Muscle of back (tissue), 13 donors: ENCODE results near the gene FSCB. TPM values are rescaled to one million over a fixed set of nuclear protein-coding genes. Genes with fewer than 3 reads are reported as not detected.
"Not testable (repeated sequence)": the region's sequence is repeated elsewhere in the genome, so short reads cannot be mapped to it uniquely, and the experiment has no call there.

Experiments
- DNase-seq, 3 donors: peaks; one replicate each; pipeline versions ENCODE4 v3.0.0 to v3.0.0-alpha.2; 2013
- long read RNA-seq, 9 donors: transcript quantifications; one replicate each; lab custom pipeline, GENCODE V29; 2026
- polyA plus RNA-seq, 10 donors: library from polyadenylated mRNA; unstranded; fragments of 120-200 nt; gene quantifications; one replicate each; pipeline ENCODE4 v1.2.1, GENCODE V29; 2013; ENCODE audit not compliant: insufficient read length in 10 of 10

FSCB gene, protein sequence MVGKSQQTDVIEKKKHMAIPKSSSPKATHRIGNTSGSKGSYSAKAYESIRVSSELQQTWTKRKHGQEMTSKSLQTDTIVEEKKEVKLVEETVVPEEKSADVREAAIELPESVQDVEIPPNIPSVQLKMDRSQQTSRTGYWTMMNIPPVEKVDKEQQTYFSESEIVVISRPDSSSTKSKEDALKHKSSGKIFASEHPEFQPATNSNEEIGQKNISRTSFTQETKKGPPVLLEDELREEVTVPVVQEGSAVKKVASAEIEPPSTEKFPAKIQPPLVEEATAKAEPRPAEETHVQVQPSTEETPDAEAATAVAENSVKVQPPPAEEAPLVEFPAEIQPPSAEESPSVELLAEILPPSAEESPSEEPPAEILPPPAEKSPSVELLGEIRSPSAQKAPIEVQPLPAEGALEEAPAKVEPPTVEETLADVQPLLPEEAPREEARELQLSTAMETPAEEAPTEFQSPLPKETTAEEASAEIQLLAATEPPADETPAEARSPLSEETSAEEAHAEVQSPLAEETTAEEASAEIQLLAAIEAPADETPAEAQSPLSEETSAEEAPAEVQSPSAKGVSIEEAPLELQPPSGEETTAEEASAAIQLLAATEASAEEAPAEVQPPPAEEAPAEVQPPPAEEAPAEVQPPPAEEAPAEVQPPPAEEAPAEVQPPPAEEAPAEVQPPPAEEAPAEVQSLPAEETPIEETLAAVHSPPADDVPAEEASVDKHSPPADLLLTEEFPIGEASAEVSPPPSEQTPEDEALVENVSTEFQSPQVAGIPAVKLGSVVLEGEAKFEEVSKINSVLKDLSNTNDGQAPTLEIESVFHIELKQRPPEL
- polyA plus RNA-seq = not detected
- long read RNA-seq, donor 1 = 0 reads
- long read RNA-seq, donor 2 = 0 reads
- long read RNA-seq, donor 3 = 0 reads
- long read RNA-seq, donor 4 = 0 reads
- long read RNA-seq, donor 5 = 0 reads
- long read RNA-seq, donor 6 = 0 reads
- long read RNA-seq, donor 7 = 0 reads
- long read RNA-seq, donor 8 = 0 reads
- long read RNA-seq, donor 9 = 0 reads

- no peak for DNase-seq
These were observed at the start of gene FSCB for GRCh38 chr14:44507183-44507582. FSCB (minus strand) TSS chr14:44507283; CDS start chr14:44506987, 296 bp downstream.

DNA sequence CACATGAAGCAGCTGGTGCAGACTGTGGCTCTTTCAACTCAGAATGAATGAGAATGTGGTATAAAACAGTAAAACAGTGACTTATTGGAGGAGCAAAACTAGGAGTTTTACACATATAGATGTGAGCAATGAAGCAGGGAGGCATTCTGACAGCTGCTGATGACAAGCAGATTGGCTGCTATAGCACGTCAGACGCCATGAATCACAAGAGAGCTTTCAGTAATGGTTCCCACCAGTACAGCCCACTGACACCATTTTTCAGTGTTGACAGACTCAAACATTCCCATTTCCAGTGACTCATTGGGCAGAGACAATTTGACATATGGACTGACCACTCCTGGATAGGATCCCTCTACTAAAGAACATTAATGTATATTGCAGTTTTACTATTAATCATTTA lies 24.6 kb upstream of the FSCB start:
- DNase-seq = peak in 1 of 3 donors; percentile 22

- DNase-seq = no peak
These were observed 23.4 kb upstream of the FSCB start for GRCh38 chr14:44530475-44530874.

GRCh38 chr14:44529026-44529425 lies 21.9 kb upstream of the FSCB start:
- DNase-seq = peak in 2 of 3 donors; percentile 18 to 49

GRCh38 chr14:44528180-44528579 lies 21.1 kb upstream of the FSCB start:
- no peak for DNase-seq

- no peak for DNase-seq
These were observed 18.2 kb upstream of the FSCB start for GRCh38 chr14:44525237-44525636.

DNA sequence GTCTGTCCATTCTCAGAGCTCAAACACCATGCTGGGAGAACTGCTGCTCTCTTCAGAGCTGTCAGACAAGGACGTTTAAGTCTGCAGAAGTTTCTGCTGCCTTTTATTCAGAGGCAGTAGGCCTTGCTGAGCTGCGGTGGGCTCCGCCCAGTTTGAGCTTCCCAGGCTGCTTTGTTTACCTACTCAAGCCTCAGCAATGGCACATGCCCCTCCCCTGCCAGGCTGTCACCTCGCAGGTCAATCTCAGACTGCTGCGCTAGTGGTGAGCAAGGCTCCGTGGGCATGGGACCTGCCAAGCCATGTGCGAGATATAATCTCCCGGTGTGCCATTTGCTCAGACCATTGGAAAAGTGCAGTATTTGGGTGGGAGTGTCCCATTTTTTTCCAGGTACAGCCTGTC lies 8.6 kb upstream of the FSCB start:
- DNase-seq = not testable (repeated sequence)

DNA sequence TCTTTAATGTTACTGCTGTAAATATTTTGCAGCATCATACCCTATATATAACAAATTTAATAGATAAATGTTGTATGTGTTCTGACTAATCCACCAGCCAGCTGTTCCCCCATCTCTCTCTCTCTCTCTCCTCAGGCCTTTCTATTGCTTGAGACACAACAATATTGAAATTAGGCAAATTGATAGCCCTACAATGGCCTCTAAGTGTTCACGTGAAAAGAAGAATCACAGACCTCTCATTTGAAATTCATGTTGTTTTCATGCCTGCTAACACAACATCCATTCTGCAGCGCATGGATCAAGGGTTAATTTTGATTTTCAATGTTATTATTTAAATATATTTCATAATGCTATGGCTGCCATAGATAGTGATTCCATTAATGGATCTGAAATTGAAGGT lies 1.8 kb upstream of the FSCB start:
- no peak for DNase-seq

- DNase-seq = no peak
These were observed 1.5 kb downstream of the FSCB start for GRCh38 chr14:44505588-44505987.

GRCh38 chr14:44497148-44497547 lies 9.9 kb downstream of the FSCB start:
- no peak for DNase-seq

- no peak for DNase-seq
These were observed 12.9 kb downstream of the FSCB start for GRCh38 chr14:44494137-44494536.

- DNase-seq = no peak
These were observed 16.1 kb downstream of the FSCB start for GRCh38 chr14:44490966-44491365.

DNA sequence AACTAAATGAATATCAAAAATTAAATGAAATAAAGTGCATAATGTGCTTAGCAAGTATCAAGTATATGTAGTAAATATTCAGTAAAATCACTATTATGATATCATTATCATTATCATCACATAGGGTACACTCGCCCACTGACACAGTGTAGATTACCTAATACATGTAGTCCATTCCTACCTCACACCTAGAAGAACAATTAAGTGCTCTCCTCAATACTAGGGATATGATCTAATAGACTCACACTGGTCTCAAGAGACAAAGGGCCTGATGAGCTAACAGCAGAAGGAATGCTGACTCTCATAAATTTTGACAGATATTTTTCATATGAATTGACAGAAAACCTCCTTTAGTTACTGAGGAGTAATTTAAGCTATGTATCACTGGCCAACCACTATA lies 29.1 kb downstream of the FSCB start:
- DNase-seq = no peak

DNA sequence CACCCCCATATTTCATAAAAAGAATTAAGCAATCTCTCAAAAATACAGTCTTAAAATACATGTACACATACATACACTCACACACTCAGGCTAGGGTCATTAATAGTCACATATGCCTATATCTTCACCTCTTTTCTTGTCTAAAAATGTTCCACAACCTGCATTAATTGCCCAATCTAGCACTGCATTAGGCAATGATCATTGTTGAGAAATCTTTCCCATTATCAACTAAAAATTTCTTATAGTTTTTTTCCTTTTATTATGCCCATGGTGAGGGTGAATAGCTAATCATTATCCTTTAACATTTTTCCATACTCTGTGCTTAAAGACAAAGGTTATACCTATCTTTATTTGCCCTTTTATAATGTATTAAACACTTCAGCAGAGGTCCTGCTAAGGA lies 38.3 kb downstream of the FSCB start:
- no peak for DNase-seq

DNA sequence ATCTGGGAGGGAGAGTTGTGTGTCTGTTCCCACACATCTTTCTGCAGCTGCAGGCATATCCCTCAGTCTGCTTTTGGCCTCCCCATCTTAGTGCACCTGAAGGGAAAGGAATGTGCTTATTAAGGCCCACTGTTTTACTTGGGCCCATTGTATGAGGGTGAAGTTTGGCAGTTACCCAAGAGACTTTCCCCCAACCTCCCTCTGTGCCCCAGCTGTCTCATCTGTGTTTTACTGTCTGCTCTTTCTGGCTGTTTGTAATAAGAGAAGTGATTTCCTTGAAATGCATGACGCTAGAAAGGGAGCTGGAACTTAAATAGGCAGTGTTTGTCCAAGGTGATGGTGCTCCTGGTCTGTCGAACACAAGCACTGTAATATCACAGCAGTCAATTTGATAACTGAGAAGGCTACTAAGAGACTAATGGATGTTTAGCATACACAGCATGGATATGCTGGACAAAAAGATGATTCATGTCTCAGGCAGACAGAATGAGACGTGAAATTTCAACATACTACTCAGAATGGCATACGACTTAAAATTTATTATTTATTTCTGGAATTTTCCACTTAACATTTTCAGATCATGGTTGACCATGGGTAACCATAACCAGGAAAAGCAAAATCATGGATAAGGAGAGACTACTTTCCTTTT lies 43.6 kb downstream of the FSCB start:
- DNase-seq = peak in 1 of 3 donors; percentile 47

DNA sequence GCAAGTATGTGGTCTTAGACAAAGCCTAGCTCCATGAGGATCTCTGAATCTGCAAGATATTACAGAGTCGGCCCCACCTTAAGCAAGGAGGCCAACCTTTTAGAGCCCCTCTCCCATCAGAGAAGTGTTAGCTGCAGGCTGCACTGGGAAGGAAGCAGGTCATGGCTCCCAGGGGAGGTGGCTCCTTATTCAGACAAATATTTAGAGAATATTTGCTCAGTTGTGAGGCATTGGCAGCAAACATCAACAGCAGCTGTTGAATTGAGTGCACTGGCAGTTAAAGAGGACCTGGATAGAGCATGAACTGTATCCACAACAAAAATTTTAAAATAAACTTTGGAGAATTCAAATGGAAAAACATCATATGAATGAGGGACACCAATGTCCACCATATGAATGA lies 44.7 kb downstream of the FSCB start:
- DNase-seq = peak in 2 of 3 donors; percentile 22 to 62

GRCh38 chr14:44461811-44462210 lies 45.3 kb downstream of the FSCB start:
- DNase-seq = no peak
